HEK293 (cell line): ENCODE results near the gene RPS19.
A peak's percentile ranks its signal among the peaks of the same experiment; 100 is the strongest.

Experiments used
- CTCF ChIA-PET: fragments of 350-600 bp; formaldehyde crosslinking; extraction: SDS; loops from one replicate; lab custom pipeline; 2021; ENCODE audit warnings: antibody characterized with exemption; lab: Yijun Ruan, JAX
- POLR2A ChIA-PET: fragments of 300-600 bp; formaldehyde crosslinking; extraction: SDS; loops from one replicate; lab custom pipeline; 2020; ENCODE audit warnings: antibody characterized with exemption, inconsistent platforms; lab: Yijun Ruan, JAX
- H3K27ac ChIP-seq: fragments of 200-500 bp; sonication (Bioruptor generic); 2 replicates; pipeline ENCODE4 v1.5.1; 2014; ENCODE audit warnings: low read depth, low read length, control low read depth, inconsistent platforms; ENCODE audit errors: extremely low read depth
- H3K36me3 ChIP-seq, 2 experiments: fragments of 200-500 bp in 1 of 2; sonication (Bioruptor generic) in 1 of 2; 1 replicate in 1 of 2; 2 replicates in 1 of 2; pipeline ENCODE4 v1.5.1; 2014 to 2017; ENCODE audit warnings: inconsistent platforms in 2 of 2, low read length in 2 of 2; ENCODE audit not compliant: control insufficient read depth in 2 of 2, insufficient read depth in 1 of 2
- H3K4me1 ChIP-seq: fragments of 200-500 bp; sonication (Bioruptor generic); 2 replicates; pipeline ENCODE4 v1.5.1; 2014; ENCODE audit warnings: mild to moderate bottlenecking, low read length, inconsistent platforms; ENCODE audit not compliant: control insufficient read depth, insufficient read depth
- H3K4me3 ChIP-seq: 2 replicates; pipeline ENCODE4 v1.5.1; 2011; ENCODE audit warnings: low read depth, mild to moderate bottlenecking, control low read depth, low read length, moderate library complexity
- H3K9me3 ChIP-seq: fragments of 200-500 bp; sonication (Bioruptor generic); 2 replicates; pipeline ENCODE4 v1.5.1; 2014; ENCODE audit warnings: low read depth, low read length, inconsistent platforms; ENCODE audit not compliant: control insufficient read depth, insufficient read depth
- FEZF1 ChIP-seq: fragments of 450-650 bp; formaldehyde crosslinking; IDR thresholded peaks from 2 replicates; pipeline ENCODE4 v1.5.1; 2016; ENCODE audit warnings: missing biosample characterization, missing genetic modification characterization
- GLIS1 ChIP-seq: fragments of 450-650 bp; formaldehyde crosslinking; IDR thresholded peaks from 2 replicates; pipeline ENCODE4 v1.5.1; 2016; ENCODE audit warnings: missing biosample characterization, missing genetic modification characterization
- ZBTB10 ChIP-seq: fragments of 450-650 bp; formaldehyde crosslinking; IDR thresholded peaks from 2 replicates; pipeline ENCODE4 v1.5.1; 2016; ENCODE audit warnings: missing biosample characterization, missing genetic modification characterization
- ZBTB20 ChIP-seq: fragments of 450-650 bp; formaldehyde crosslinking; IDR thresholded peaks from 2 replicates; pipeline ENCODE4 v1.5.1; 2016; ENCODE audit warnings: missing biosample characterization, missing genetic modification characterization
- ZBTB26 ChIP-seq: fragments of 450-650 bp; formaldehyde crosslinking; optimal IDR thresholded peaks from 2 replicates; pipeline ENCODE3; 2016; ENCODE audit warnings: missing biosample characterization, mild to moderate bottlenecking, missing genetic modification characterization
- ZBTB48 ChIP-seq: fragments of 450-650 bp; formaldehyde crosslinking; IDR thresholded peaks from 2 replicates; pipeline ENCODE4 v1.5.1; 2016; ENCODE audit warnings: missing biosample characterization, missing genetic modification characterization
- ZFP3 ChIP-seq: fragments of 450-650 bp; formaldehyde crosslinking; IDR thresholded peaks from 2 replicates; pipeline ENCODE4 v1.5.1; 2016; ENCODE audit warnings: low read depth, missing biosample characterization, missing genetic modification characterization
- ZIC2 ChIP-seq: fragments of 450-650 bp; formaldehyde crosslinking; IDR thresholded peaks from 2 replicates; pipeline ENCODE4 v1.5.1; 2016; ENCODE audit warnings: missing biosample characterization, missing genetic modification characterization
- ZNF157 ChIP-seq: fragments of 450-650 bp; formaldehyde crosslinking; IDR thresholded peaks from 2 replicates; pipeline ENCODE4 v1.5.1; 2016; ENCODE audit warnings: missing biosample characterization, missing genetic modification characterization
- ZNF221 ChIP-seq: fragments of 450-650 bp; formaldehyde crosslinking; IDR thresholded peaks from 2 replicates; pipeline ENCODE4 v1.5.1; 2017; ENCODE audit warnings: missing biosample characterization, missing genetic modification characterization, borderline replicate concordance
- ZNF341 ChIP-seq: fragments of 450-650 bp; formaldehyde crosslinking; IDR thresholded peaks from 2 replicates; pipeline ENCODE4; 2016; ENCODE audit warnings: low read depth, missing biosample characterization, missing genetic modification characterization
- ZNF350 ChIP-seq: fragments of 450-650 bp; formaldehyde crosslinking; IDR thresholded peaks from 2 replicates; pipeline ENCODE4 v1.5.0; 2017; ENCODE audit warnings: missing biosample characterization, mild to moderate bottlenecking, missing genetic modification characterization
- ZNF366 ChIP-seq: fragments of 450-650 bp; formaldehyde crosslinking; conservative IDR thresholded peaks from 2 replicates; pipeline ENCODE4 v1.5.1; 2016; ENCODE audit warnings: missing biosample characterization, missing genetic modification characterization
- ZNF37A ChIP-seq: fragments of 450-650 bp; IDR thresholded peaks from 2 replicates; pipeline ENCODE4 v1.5.1; 2018; ENCODE audit warnings: missing biosample characterization, missing genetic modification characterization
- ZNF404 ChIP-seq: fragments of 450-650 bp; formaldehyde crosslinking; IDR thresholded peaks from 2 replicates; pipeline ENCODE4 v1.5.1; 2017; ENCODE audit warnings: missing biosample characterization, missing genetic modification characterization
- ZNF48 ChIP-seq: fragments of 450-650 bp; formaldehyde crosslinking; IDR thresholded peaks from 2 replicates; pipeline ENCODE4 v1.5.1; 2016; ENCODE audit warnings: missing biosample characterization, missing genetic modification characterization
- ZNF518A ChIP-seq: fragments of 450-650 bp; formaldehyde crosslinking; conservative IDR thresholded peaks from 2 replicates; pipeline ENCODE4 v1.5.1; 2016; ENCODE audit warnings: low read depth, missing biosample characterization, missing genetic modification characterization
- ZNF530 ChIP-seq: fragments of 450-650 bp; formaldehyde crosslinking; IDR thresholded peaks from 2 replicates; pipeline ENCODE4 v1.5.1; 2016; ENCODE audit warnings: low read depth, missing biosample characterization, missing genetic modification characterization
- ZNF571 ChIP-seq: fragments of 450-650 bp; formaldehyde crosslinking; IDR thresholded peaks from 2 replicates; pipeline ENCODE4 v1.5.0; 2017; ENCODE audit warnings: missing biosample characterization, missing genetic modification characterization
- ZNF600 ChIP-seq: fragments of 450-650 bp; formaldehyde crosslinking; IDR thresholded peaks from 2 replicates; pipeline ENCODE4 v1.5.1; 2016; ENCODE audit warnings: missing biosample characterization, missing genetic modification characterization
- ZNF621 ChIP-seq: fragments of 450-650 bp; formaldehyde crosslinking; IDR thresholded peaks from 2 replicates; pipeline ENCODE4 v1.5.1; 2017; ENCODE audit warnings: missing biosample characterization, missing genetic modification characterization
- ZNF654 ChIP-seq: fragments of 450-650 bp; formaldehyde crosslinking; IDR thresholded peaks from 2 replicates; pipeline ENCODE4 v1.5.1; 2016; ENCODE audit warnings: low read depth, missing biosample characterization, missing genetic modification characterization
- ZNF658 ChIP-seq: fragments of 450-650 bp; formaldehyde crosslinking; IDR thresholded peaks from 2 replicates; pipeline ENCODE4; 2016; ENCODE audit warnings: missing biosample characterization, missing genetic modification characterization
- ZNF785 ChIP-seq: fragments of 450-650 bp; formaldehyde crosslinking; IDR thresholded peaks from 2 replicates; pipeline ENCODE4 v1.5.1; 2016; ENCODE audit warnings: missing biosample characterization, missing genetic modification characterization
- ZNF830 ChIP-seq: fragments of 450-650 bp; IDR thresholded peaks from 2 replicates; pipeline ENCODE4 v1.5.0; 2018; ENCODE audit warnings: missing biosample characterization, missing genetic modification characterization, low read depth, mild to moderate bottlenecking, moderate library complexity

The RPS19 gene

GRCh38 chr19:41910240-41910991, 50.4 kb downstream of the RPS19 start:
- ChIA-PET POLR2A (interaction anchor here (0.6 to 0.8 kb wide), 2 partner anchors 32 to 51 kb away, joined by 3 to 4 read pairs; no protein-coding TSS in a partner anchor), CTCF (interaction anchor here (1.2 kb wide), 1 partner anchor 25 kb away, joined by 3 read pairs; no protein-coding TSS in a partner anchor)
- H3K27ac ChIP-seq, result no peak overlapping the region
- TF ChIP-seq ZNF350, result no peak
- peak; percentile 49 for TF ChIP-seq ZIC2 (tag by site-specific recombination)
- TF ChIP-seq ZNF530 (tag by site-specific recombination), result no peak
- TF ChIP-seq ZNF600, result peak; percentile 64; the same call in 1 of the 2 replicates
- TF ChIP-seq ZNF658 (tag by site-specific recombination), result no peak
- 0 out of 2 replicates have a peak, but pooled peaks have one; percentile 51 for TF ChIP-seq ZBTB48 (tag by site-specific recombination)
- no peak for TF ChIP-seq ZNF830
- TF ChIP-seq ZNF366, result no peak
- TF ChIP-seq ZNF157 (tag by site-specific recombination), result no peak
- TF ChIP-seq ZNF654, result no peak
- peak; percentile 22; the same call in 1 of the 2 replicates for TF ChIP-seq ZNF341
- peak; percentile 26; the same call in 1 of the 2 replicates for TF ChIP-seq GLIS1 (tag by site-specific recombination)
- TF ChIP-seq ZBTB26 (tag by site-specific recombination), result no peak
- no peaks in the 10 kb centered on the region for H3K4me1 ChIP-seq
- no peak overlapping the region for H3K4me3 ChIP-seq
- no peaks in the 10 kb centered on the region for H3K9me3 ChIP-seq
- H3K36me3 ChIP-seq, result peaks cover 10 to 11% of the 10 kb centered on the region in 2 experiments

GRCh38 chr19:41910992-41911888, 51.2 kb downstream of the RPS19 start:
- no peak overlapping the region for H3K4me3 ChIP-seq
- ChIA-PET CTCF (interaction anchor here (0.6 to 1.0 kb wide), 4 partner anchors 23 to 121 kb away, joined by 3 to 4 read pairs (median 3); no protein-coding TSS in a partner anchor), POLR2A (interaction anchor here (0.8 to 1.4 kb wide), 3 partner anchors 27 to 52 kb away, joined by 3 to 6 read pairs (median 3); no protein-coding TSS in a partner anchor)
- no peak overlapping the region for H3K27ac ChIP-seq
- H3K4me1 ChIP-seq, result no peaks in the 10 kb centered on the region
- H3K9me3 ChIP-seq, result no peaks in the 10 kb centered on the region
- peaks cover 4 to 10% of the 10 kb centered on the region in 2 experiments for H3K36me3 ChIP-seq
- no peak for TF ChIP-seq ZNF518A (tag by site-specific recombination)
- TF ChIP-seq FEZF1 (tag by site-specific recombination), result no peak
- TF ChIP-seq ZBTB20 (tag by site-specific recombination), result peak; percentile 45; the same call in 1 of the 2 replicates
- TF ChIP-seq ZNF221 (tag by site-specific recombination), result no peak
- 0 out of 2 replicates have a peak, but pooled peaks have one; percentile 43 for TF ChIP-seq ZNF621
- no peak for TF ChIP-seq ZNF404 (tag by site-specific recombination)
- no peak for TF ChIP-seq ZNF48 (tag by site-specific recombination)
- no peak for TF ChIP-seq ZNF830
- 0 out of 2 replicates have a peak, but pooled peaks have one; percentile 20 for TF ChIP-seq ZBTB10 (tag by site-specific recombination)
- TF ChIP-seq ZFP3, result no peak
- no peak for TF ChIP-seq ZNF571 (tag by site-specific recombination)
- TF ChIP-seq ZNF785 (tag by site-specific recombination), result no peak
- no peak for TF ChIP-seq ZNF37A (tag by site-specific recombination)
